ENCODE data around the gene TDRD9.
"Not testable (repeated sequence)": the region's sequence is repeated elsewhere in the genome, so short reads cannot be mapped to it uniquely, and the experiment has no call there.

TDRD9 gene, protein sequence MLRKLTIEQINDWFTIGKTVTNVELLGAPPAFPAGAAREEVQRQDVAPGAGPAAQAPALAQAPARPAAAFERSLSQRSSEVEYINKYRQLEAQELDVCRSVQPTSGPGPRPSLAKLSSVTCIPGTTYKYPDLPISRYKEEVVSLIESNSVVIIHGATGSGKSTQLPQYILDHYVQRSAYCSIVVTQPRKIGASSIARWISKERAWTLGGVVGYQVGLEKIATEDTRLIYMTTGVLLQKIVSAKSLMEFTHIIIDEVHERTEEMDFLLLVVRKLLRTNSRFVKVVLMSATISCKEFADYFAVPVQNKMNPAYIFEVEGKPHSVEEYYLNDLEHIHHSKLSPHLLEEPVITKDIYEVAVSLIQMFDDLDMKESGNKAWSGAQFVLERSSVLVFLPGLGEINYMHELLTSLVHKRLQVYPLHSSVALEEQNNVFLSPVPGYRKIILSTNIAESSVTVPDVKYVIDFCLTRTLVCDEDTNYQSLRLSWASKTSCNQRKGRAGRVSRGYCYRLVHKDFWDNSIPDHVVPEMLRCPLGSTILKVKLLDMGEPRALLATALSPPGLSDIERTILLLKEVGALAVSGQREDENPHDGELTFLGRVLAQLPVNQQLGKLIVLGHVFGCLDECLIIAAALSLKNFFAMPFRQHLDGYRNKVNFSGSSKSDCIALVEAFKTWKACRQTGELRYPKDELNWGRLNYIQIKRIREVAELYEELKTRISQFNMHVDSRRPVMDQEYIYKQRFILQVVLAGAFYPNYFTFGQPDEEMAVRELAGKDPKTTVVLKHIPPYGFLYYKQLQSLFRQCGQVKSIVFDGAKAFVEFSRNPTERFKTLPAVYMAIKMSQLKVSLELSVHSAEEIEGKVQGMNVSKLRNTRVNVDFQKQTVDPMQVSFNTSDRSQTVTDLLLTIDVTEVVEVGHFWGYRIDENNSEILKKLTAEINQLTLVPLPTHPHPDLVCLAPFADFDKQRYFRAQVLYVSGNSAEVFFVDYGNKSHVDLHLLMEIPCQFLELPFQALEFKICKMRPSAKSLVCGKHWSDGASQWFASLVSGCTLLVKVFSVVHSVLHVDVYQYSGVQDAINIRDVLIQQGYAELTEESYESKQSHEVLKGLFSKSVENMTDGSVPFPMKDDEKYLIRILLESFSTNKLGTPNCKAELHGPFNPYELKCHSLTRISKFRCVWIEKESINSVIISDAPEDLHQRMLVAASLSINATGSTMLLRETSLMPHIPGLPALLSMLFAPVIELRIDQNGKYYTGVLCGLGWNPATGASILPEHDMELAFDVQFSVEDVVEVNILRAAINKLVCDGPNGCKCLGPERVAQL (N-terminal part only)

DNA sequence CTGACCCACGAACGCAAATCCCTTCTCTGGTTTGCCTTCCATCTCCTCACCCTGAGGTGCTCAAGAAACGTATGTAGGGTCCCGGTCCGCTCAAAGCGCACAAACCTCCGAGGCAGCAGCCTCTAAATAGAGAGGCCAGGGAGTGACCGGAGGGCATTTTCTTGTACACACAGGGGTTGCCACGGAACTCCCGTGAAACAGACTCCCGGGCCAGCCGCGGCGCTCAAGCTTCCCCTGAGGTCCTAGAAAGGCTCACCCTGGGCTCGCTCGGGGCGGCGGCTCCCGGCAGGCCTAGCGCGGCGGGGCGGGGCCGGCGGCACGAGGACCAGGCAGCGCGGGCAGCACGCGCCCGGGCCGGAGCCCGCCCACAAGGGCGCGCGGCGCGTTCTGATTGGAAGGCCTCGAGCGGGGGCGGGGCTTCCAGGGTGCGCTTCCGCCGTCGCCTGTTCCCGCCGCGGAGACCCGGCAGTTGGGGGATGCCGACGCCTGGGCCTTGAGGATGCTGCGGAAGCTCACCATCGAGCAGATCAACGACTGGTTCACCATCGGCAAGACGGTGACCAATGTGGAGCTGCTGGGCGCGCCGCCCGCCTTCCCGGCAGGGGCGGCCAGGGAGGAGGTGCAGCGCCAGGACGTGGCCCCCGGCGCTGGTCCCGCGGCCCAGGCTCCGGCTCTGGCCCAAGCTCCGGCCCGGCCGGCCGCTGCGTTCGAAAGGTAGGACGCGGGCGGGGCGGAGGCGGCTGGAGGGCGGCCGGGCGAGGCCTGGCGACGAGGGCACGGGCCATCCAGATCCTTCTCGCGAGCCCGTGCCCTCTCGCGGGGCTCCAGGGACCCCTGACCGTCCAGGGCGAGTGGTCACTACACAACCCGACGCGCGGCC lies at the start of gene TDRD9:
Gene TDRD9 (plus strand): TSS at position 446 of the 880 bp plus-strand sequence. CDS start 54 bp downstream, at position 500.
- no peak for DNase-seq (ENCODE audit: low read depth, low spot score)

DNA sequence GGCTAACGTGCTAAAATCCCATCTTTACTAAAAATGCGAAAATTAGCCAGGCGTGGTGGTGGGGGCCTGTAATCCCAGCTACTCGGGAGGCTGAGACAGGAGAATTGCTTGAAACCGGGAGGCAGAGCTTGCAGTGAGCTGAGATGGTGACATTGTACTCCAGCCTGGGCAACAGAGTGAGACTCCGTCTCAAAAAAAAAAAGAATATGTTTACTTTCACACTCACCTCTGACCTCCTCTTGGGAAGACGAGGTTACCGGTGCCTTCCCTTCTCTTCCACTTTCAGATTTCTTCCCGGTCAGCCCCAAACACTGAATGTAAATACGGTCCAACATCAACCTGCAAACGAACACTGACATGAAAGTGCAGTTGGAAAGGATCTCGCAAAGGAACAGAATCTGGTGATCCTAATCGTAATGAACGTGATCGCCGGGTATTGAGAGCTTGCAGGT lies 49.1 kb upstream of the TDRD9 start:
- DNase-seq (ENCODE audit: low read depth, low spot score), result no peak

DNA sequence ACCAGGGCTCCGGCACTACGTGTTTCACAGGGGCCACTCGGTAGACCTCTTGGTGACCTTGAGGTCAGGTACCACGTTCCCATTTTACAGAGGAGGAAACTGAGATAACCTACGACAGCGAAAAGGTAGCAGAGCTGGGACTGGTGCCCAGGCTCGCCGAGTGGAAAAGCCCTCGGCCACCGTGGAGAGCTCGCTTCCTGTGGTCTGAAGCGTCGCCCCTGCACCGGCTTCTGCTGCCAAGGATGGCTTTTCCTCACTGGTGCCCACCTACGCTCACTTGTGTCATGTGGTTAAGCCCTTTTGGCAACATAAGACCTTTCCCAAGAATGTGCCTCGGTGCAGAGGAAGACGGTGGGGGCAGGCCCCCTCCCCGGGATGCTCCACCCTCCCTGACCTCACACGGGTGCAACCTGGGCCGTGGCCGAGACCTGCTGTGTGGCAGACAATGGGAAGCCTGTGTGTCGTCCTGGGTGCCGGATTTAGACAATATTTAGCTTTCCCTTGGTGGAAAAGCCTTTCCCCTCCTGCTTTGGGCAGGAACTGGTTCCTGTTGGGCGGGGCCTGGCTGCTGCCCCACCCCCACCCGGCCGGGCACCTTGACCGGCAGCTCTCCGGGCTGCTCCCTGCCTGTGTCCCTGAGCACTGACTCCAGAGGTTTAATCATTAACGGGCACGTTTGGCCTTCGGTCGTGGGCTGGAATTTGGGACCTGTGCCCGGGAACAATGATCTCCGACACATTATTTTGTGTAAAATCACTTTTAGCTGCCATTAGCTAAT lies 48.5 kb upstream of the TDRD9 start:
- no peak for DNase-seq (ENCODE audit: low read depth, low spot score)

DNA sequence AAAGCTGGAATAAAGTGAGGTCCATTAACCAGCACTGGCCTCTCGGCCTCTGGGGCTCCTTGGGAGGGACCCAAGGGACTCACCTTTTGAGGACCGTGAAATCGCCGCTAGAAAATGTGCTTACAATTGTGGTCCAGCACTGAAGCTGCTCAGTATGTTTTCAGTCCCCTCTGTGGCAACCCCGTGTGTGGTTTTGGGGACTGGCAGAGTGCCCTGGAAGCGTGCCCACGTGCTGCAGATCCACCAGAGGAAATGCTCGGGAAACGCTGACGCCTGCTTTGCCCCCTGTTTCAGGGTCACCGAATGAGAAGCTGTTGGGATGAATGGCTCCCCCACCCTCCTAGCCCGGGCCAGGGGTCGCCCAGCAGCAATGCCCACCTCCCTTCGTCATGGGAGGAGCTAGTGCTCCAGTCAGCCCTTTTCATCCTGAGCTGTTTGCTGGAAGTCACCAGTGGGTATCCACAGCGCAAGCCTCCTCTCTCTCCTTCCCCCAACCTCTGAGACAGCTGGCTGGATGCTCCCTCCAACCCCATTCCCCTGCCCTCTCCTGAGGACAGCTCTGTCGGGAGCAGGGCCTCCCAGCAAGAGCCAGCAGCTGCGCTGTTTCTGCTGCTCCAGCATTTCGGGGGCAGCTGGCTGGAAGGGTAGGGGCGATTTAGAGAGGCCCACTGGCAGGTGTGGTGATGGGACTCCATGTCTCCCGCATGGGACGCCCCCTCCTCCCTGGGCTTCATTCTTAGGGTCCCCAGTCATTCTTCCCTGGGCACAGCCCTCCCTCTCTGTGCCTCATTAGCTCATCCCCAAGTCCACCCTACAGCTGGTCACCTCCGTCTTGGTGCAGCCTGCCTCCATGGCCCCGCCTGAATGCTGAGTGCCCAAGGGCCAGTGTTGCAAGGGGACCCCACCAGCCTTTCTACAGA lies 47.6 kb upstream of the TDRD9 start:
- DNase-seq (ENCODE audit: low read depth, low spot score), result peak; percentile 29

DNA sequence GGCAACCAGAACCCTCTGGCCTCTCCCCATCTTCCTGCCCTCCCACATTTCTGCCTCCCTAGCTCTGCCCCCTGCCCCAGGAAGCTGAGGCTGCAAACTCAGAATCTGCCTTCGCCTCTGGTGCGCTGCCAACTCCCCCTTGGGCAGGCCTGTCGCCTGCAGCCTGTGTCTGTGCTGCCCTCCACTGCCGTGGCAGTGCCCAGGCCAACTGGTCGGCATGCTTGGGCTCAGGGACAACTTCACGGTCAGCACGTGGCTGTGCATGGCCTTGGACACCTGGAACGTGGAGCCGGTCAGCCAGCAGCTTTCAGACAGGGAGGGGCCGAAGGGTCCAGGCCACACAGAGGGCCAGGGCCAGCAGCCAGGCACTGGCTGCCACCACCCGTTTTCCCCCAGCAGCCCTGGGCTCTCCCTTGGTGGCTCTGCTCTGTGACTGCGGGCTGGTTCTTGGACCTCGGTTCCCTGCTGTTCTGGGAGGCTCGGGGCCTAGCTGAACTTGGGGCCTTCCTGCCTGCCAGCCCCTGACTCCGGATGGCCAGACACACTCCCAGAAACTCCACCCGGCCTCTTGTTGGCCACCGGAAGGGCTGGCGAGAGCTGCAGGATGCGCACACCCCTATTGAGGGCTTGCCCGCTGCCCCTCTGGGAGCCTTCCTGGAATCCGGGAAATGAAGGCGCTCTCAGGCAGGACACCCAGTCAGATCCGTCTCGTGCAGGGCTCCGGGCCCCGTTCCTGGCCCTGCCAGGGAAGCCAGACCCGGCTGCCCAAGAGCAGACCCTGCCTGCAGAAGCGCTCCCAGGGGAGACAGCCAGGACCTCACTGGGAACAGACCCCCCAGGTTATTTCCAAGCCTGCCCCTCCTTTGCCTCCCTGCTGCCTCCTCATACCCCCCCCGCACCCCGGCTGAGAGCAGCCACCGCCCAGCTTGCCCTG lies 46.7 kb upstream of the TDRD9 start:
- no peak for DNase-seq (ENCODE audit: low read depth, low spot score)

DNA sequence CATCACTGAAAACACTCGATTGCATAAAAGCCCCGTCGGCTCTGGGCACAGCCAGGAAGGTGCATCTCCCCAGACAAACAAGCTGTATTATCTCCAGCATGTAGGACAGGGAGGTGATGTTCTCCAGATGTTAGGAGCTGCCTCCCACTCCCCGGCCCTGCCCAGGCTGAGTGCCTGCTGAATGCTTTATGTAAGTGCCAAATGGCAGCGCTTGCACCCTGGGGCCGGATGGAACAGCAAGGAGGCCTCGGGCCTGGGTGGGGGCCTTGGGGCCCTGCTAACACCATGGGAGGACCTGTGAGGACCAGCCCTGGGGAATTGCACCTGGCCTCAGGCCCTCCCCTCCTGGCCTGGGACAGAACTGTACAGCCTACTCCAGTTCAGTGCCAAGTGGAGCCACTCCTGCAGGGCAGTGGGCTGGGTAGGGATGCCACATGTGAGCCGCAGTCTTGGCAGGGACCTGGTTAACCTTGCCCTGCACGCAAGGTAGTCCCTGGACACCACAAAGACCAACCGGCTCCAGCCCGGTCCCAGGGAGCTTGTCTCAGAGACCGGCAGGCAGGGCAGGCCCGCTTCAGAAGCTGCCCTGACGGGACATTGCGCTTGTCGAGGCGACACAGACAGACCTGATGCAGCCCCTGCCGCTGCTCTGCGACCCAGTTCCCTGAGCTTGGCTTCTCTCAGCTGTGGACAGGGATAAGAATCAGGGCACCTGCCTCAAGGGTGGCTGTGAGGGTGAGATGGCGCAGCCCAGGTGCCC lies 45.6 kb upstream of the TDRD9 start:
- DNase-seq (ENCODE audit: low read depth, low spot score), result no peak

DNA sequence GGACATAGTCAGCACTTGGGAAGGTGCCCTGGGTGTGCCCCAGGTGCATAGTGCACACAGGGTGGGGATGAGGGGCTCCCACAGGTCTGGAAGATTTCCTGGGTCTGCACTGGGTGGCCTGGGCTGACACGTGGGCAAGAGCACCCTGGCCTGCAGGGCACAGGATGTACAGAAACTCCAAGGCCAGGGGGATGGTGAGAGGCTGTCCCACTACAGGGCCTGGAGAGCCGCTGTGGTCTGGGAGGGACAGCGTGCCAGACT lies 45.1 kb upstream of the TDRD9 start:
- DNase-seq (ENCODE audit: low read depth, low spot score), result no peak

DNA sequence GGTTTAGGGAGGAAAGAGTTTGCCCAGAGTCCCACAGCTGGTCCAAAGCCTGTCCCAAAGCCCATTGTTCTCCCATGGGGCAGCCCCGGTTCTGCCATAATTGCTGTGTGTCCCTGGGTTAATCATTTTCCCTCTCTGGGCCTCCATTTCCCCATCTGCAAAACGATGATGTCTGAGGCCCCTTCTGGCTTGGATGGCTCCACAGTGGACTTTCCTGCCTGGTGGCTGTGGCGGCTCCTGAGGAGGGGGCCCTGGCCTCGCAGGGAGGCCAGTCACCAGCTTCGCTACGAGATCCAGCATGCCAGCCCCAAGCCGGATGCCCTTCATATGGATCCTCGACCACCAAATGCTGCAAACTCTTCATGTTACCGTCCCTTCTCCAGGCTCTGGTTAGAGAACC lies 43.4 kb upstream of the TDRD9 start:
- no peak for DNase-seq (ENCODE audit: low read depth, low spot score)

DNA sequence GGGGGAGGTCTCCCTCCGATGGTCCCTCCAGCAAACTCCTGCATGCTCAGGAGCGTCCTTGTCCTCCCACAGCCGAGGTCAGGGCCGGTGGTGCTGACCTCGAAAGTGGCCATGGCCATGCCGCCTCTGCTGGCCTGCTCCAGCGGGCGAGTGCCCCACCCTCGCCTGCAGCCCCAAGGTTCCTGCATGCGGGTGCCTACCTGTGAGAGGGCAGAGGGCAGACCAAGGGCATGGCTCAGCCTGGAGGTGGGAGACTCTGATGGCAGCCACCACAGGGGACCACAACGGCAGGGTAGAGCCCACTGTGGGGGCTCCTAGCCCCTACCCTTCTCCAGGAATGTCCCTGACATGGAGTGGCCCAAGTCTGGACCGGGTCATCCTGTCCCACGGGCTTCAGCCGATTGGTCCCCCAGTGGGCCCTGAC lies 42.7 kb upstream of the TDRD9 start:
- DNase-seq (ENCODE audit: low read depth, low spot score), result no peak

DNA sequence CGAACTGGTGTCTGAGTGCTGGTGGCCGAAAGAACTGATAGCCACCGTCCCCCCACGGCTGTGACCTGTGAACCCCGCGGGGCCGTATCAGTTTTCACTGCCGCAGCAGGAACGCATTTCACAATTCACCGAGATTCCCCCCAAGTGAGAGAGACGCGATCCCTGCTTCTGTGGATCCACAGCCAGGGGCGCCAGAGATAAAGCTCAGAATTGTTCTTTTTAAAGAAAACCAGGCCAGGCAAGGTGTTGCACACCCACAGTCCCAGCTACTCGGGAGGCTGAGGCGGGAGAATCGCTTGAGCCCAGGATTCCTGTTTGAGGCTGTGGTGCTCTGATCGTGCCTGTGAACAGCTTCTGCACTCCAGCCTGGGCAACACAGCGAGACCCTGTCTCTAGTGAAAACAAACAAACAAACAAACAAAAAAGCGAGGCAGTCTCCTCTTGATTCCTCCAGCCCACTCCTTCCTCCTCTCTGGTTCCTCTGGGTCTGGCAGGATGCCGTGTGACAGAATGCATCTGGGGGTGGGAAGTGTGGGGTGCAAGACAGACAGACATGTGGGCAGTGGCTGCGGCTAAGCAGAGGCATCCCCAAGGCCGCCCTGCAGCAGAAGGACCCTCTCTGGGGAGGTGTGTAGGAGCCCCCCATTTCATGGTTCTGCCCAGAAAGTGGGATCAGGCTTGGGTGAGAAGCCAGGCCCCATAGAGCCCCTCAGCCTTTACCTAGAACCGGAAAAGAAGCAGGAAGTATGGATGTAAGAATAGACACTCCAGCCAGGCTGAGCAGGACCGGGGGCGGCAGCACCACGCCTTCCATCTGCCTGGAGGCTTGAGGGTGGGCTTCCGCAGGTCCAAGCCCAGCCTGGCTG lies 41.7 kb upstream of the TDRD9 start:
- DNase-seq (ENCODE audit: low read depth, low spot score), result no peak

DNA sequence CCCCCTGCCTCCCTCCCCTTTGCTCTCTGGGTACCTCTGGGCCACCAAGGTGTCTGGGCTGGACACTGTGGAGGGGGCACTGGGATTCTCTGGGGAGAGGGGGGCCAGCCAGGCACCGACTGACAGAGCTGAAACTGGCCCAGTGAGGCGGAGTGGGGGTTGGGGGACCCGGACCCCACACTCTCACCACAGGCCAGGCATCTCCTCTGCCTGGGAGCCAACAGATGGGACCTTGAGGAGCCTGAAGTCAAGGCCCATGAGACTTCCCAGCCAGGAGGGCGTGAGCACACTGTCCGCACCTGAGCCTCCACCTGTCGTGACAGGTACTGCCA lies 41.1 kb upstream of the TDRD9 start:
- no peak for DNase-seq (ENCODE audit: low read depth, low spot score)

DNA sequence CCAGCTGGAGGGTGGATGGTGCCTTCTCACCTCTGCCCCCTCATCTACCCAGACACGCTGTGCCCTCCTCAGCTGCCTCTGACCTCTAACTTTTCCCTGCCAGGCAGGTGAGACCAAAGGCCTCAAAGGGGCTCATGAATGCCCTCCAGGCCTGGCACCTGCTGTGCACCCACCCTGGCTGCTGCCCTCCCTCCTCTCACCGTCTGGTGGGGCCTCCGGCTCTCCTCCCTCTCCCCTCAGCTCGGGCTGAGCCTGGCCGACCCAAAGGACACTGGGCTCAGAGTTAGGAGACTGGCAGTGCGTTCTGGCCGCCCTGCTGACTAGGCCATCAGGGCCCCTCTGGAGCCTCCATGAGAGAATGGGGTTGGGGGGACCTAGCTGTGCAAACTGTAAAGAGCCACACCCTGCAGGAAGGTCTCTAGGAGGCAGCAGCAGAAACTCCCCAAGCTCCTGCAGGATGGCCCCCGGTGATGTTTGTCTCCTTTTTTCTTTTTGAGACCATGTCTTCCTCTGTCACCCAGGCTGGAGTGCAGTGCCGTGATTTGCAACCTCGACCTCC lies 40.6 kb upstream of the TDRD9 start:
- no peak for DNase-seq (ENCODE audit: low read depth, low spot score)

DNA sequence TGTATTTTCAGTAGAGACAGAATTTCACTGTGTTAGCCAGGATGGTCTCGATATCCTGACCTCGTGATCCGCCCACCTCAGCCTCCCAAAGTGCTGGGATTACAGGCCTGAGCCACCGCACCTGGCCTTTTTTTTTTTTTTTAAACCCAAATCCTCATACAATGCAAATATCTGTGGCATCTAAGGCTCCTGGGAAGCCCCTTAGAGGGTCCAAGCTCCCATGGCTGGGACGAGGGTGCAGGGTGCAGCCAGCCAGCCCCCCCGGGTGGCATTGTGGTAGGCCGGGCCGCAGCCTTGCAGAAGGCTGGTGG lies 39.3 kb upstream of the TDRD9 start:
- DNase-seq (ENCODE audit: low read depth, low spot score), result not testable (repeated sequence)

DNA sequence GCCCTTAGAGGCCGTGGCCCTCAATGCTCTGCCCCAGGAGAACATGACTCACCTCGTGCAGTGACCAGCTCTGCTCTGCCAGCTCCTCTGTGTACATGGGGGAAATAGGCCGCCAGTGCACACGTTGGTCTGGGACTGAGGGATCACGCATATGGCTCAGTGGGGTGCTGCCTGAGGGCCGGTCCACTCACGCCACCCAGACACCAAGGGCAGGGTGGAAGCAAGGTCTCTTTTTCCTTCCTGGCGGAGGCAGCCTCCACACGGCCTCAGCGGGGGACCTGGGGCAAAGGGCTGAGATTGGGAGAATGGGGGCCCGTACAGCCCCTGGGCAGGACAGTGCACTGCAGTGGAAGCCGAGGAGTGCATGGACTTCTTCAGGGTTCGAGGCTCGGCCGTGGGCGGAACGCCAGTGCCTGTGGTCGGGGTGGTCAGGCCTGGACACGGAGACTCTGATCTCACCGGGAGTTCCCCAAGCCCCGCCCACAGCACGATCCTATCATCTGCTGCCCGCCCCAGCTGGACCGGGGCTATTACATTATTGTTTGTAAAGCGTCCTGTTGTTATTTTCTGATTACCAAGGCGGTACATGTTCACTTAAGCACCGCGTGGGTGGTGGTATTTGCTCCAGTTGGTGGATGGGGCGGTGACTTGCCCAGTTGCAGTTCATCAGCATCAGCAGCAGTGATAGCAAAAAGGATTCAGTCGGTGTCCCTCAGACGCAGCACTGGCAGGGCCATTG lies 38.8 kb upstream of the TDRD9 start:
- no peak for DNase-seq (ENCODE audit: low read depth, low spot score)

DNA sequence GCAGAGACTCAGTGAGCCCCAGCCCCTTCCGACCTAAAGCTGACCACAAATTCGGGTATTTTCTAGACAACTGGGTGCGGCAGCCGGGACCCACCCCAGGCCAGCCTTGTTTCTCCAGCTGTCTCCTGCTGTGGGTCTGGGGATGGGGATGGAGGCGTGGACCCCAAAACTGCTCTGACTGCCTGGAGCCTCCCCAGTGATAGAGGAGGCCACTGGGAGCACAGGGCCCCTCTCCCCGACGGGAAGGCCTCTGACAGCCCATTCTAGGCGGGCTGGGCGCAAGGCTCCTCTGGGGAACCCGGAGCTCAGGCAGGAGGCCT lies 38.2 kb upstream of the TDRD9 start:
- no peak for DNase-seq (ENCODE audit: low read depth, low spot score)

All from brain pericyte (primary cell).